NCI-H526 (cell line): ENCODE results near the gene KLHL3.

Experiments used
- DNase-seq, 2 experiments: peaks; one replicate each; lab custom pipeline; 2025; lab: John Stamatoyannopoulos, UW

The KLHL3 gene

GRCh38 chr5:137575847-137576246 lies 160.0 kb downstream of the KLHL3 start:
- no peak for DNase-seq

- DNase-seq, result no peak
Measured at GRCh38 chr5:137575211-137575610, 160.7 kb downstream of the KLHL3 start.

DNA sequence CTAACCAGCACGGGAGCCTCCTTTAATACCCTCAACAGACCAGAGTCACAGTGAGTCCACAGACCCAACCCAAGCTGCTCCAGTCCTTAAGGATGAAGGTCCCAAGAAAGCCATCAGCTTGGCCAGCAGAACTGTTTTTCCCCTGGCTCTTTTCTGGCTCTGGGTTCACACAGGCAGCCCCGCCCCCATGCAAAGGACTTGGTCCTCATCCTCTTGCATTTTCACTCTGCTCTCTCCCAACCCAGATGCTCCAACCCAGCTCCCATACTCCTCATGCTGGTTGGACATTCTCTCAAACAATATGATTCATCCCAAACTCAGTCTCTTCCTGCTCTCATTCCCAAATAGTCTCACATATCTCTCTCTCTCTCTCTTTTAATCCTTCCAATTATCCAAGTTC lies 162.5 kb downstream of the KLHL3 start:
- no peak for DNase-seq

- DNase-seq, result no peak
Measured at GRCh38 chr5:137572042-137572695, 163.7 kb downstream of the KLHL3 start.

DNA sequence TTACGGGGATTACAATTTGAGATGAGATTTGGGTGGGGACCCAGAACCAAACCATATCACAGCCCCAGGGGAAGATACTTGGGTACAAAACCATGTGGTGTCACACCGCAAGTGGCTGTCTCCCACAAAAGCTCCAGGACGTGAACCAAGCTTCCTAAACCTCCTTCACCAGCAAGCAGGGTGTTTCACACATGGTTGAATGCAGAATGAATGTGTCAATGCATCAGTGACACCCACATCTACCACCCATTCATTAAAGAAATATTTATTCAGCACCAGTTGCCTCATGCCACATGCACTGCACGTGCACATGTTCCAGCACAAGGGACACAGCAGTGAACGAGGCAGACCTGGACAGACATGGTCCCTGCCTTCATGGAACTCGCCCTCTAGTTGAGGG lies 165.8 kb downstream of the KLHL3 start:
- no peak for DNase-seq
